ENCODE measurements around the gene RFX1.
"Not testable (repeated sequence)": the region's sequence is repeated elsewhere in the genome, so short reads cannot be mapped to it uniquely, and the experiment has no call there.

Gene RFX1

DNA sequence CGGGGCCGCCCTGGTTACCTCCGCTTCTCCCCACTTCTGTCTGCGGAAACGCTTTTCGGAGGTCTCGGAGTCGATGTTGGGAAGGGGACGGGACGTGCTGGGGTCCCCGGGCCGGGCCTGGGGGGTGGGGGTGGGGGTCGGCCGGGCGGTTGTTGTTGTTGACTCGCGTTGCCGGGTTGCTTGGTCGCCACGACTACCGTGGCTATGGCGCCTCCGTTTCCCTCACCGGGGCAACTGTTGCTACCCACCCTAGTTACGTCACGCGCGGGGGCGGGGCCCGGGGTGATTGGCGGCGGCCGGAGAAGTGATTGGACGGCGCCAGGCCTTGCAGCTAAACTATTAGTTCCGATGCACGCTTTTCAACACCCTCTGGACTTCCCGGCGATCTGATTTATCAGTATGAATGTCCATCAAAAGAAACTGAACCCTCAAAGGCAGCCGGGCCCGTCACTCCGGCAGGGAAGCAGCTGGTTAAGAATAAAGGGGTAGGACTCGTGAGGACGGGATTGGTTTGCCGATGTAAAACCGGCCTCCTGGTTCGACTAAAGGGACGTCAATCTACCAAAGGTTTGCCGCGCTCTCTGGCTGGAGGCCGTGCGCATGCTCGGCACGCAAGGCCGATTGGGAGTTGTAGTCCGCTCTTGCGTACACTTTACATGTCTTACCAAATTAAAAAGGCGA is at the start of gene RFX1:
Gene RFX1 (minus strand): TSS at position 236 of the 681 bp plus-strand sequence. CDS start 12,477 bp downstream, outside the sequence.
- Mint-ChIP-seq H3K4me3 (peak within 1 kb of the TSS; percentile 97), H3K36me3 (ENCODE audit: low read depth) (no peaks in the 10 kb centered on the region), H3K9me3 (no peaks in the 10 kb centered on the region), H3K27me3 (ENCODE audit: low read depth) (no peaks in the 10 kb centered on the region), H3K4me1 (ENCODE audit: low read depth) (peaks cover 35% of the 10 kb centered on the region), H3K27ac (peak within 1 kb of the TSS; percentile 100)

DNA sequence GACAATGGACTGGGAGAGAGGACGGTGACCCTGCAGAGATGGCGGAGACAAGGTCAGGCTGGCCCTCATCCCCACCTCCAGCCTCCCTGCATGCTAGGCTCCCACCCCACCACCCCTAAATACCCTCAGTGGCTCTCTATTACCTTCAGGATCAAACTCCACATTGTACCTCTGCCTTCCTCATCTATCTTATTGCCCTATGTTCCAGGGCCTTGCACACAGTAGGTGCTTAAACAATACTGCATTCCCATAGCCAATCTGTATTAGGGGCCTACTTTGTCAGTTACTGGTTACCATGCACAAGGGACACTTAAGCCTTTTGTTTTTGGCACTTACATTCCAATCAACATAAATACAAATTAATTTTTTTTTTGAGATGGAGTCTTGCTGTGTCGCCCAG is 49.3 kb upstream of the RFX1 start:
- Mint-ChIP-seq H3K9me3 (peaks cover 5% of the 10 kb centered on the region), H3K36me3 (ENCODE audit: low read depth) (peaks cover 24% of the 10 kb centered on the region), H3K4me1 (ENCODE audit: low read depth) (peaks cover 14% of the 10 kb centered on the region), H3K27ac (no peak overlapping the region), H3K4me3 (no peak overlapping the region), H3K27me3 (ENCODE audit: low read depth) (peaks cover 36% of the 10 kb centered on the region)

DNA sequence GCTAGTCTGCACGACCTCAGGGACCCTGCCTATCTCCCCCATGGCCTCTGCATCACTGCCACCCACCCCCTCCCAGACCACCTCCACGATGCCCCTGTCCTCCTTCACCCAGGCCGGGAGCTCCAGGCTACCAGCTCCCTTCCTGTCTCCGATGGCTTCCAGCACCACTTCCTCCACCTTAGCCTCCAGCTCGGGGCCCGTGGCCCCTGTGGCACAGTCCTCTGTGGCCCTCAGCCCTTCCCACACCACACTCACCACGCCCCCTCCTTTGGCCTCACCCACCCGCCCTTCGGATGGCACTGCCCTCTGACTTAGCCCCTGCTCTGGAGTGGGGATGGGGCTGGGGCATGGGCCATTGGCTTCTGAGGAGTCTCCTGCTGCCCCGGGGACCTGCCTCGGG is 48.6 kb upstream of the RFX1 start:
- H3K4me1 Mint-ChIP-seq (ENCODE audit: low read depth): peaks cover 16% of the 10 kb centered on the region
- peaks cover 30% of the 10 kb centered on the region for H3K27me3 Mint-ChIP-seq (ENCODE audit: low read depth)
- H3K9me3 Mint-ChIP-seq: peaks cover 5% of the 10 kb centered on the region
- H3K36me3 Mint-ChIP-seq (ENCODE audit: low read depth): peaks cover 28% of the 10 kb centered on the region
- H3K27ac Mint-ChIP-seq: no peak overlapping the region
- no peak overlapping the region for H3K4me3 Mint-ChIP-seq

GRCh38 chr19:14054099-14054498 is 48.0 kb upstream of the RFX1 start:
- Mint-ChIP-seq H3K36me3 (ENCODE audit: low read depth) (peaks cover 30% of the 10 kb centered on the region), H3K27me3 (ENCODE audit: low read depth) (peaks cover 23% of the 10 kb centered on the region), H3K27ac (peak overlapping the region; percentile 8), H3K4me3 (no peak overlapping the region), H3K9me3 (peaks cover 5% of the 10 kb centered on the region), H3K4me1 (ENCODE audit: low read depth) (peaks cover 16% of the 10 kb centered on the region)

DNA sequence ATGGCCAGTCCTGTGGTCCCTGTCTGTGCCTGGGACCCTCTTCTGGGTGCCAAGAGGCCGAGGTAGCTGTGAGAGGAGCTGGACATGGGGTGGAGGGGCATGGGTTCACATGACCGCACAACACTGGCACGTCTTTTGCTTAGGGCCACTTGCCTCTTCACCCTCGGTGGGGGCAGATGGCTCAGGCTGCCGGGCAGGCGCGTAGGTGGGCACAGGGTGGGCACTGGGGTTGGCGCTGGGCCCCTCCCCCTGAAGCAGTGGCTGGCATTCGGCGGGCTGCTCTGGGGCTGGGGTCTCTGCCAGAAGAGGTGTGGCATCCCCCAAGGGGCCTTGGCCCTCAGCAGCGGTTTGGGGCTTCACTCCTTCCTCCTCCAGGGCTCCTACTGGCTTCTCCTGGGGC is 47.4 kb upstream of the RFX1 start:
- peaks cover 5% of the 10 kb centered on the region for H3K9me3 Mint-ChIP-seq
- peaks cover 12% of the 10 kb centered on the region for H3K4me1 Mint-ChIP-seq (ENCODE audit: low read depth)
- peaks cover 34% of the 10 kb centered on the region for H3K36me3 Mint-ChIP-seq (ENCODE audit: low read depth)
- H3K27me3 Mint-ChIP-seq (ENCODE audit: low read depth): peaks cover 17% of the 10 kb centered on the region
- H3K27ac Mint-ChIP-seq: no peak overlapping the region
- no peak overlapping the region for H3K4me3 Mint-ChIP-seq

DNA sequence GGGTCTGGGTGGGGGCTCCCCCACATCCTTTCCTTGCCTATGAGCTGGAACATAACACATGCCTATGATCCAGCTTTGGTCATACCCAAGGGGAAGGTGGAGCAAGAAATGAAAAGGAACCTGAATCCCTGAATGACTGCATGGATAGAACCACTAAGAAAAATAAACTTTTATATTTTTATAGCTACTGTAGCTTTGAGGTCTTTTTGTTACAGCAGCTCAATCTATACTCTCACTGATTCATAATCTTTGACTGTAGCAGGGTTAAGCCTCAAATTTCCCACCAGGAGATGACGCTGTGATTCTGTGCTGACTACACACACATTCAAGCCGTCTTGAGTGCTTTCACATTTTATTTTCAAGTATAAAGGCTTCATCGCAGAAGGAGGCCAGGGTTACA is 46.9 kb upstream of the RFX1 start:
- Mint-ChIP-seq H3K9me3 (peaks cover 5% of the 10 kb centered on the region), H3K27ac (no peak overlapping the region), H3K4me3 (no peak overlapping the region), H3K36me3 (ENCODE audit: low read depth) (peaks cover 38% of the 10 kb centered on the region), H3K27me3 (ENCODE audit: low read depth) (peaks cover 13% of the 10 kb centered on the region), H3K4me1 (ENCODE audit: low read depth) (peaks cover 7% of the 10 kb centered on the region)

GRCh38 chr19:14052470-14052869 is 46.4 kb upstream of the RFX1 start:
- Mint-ChIP-seq H3K4me3 (no peak overlapping the region), H3K9me3 (peaks cover 5% of the 10 kb centered on the region), H3K4me1 (ENCODE audit: low read depth) (peaks cover 2% of the 10 kb centered on the region), H3K27me3 (ENCODE audit: low read depth) (peaks cover 8% of the 10 kb centered on the region), H3K27ac (no peak overlapping the region), H3K36me3 (ENCODE audit: low read depth) (peaks cover 38% of the 10 kb centered on the region)

- H3K4me1 Mint-ChIP-seq (ENCODE audit: low read depth): peaks cover 2% of the 10 kb centered on the region
- H3K9me3 Mint-ChIP-seq: peaks cover 5% of the 10 kb centered on the region
- H3K27ac Mint-ChIP-seq: no peak overlapping the region
- H3K27me3 Mint-ChIP-seq (ENCODE audit: low read depth): peaks cover 6% of the 10 kb centered on the region
- H3K36me3 Mint-ChIP-seq (ENCODE audit: low read depth): peaks cover 41% of the 10 kb centered on the region
- no peak overlapping the region for H3K4me3 Mint-ChIP-seq
These were observed 45.9 kb upstream of the RFX1 start for GRCh38 chr19:14051980-14052379.

DNA sequence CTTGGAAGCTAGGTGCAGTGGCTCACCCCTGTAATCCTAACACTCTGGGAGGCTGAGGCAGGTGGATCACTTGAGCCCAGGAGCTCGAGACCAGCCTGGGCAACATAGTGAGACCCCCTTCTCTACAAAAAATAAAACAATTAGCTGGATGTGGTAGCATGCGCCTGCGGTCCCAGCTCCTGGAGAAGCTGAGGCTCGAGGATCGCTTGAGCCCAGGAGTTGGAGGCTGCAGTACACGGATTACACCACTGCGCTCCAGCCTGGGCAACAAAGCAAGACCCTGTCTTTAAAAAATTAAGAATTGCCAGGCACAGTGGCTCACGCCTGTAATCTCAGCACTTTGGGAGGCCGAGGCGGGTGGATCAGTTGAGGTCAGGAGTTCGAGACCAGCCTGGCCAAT is 44.8 kb upstream of the RFX1 start:
- not testable (repeated sequence) for H3K27ac Mint-ChIP-seq; H3K27me3 Mint-ChIP-seq (ENCODE audit: low read depth); H3K9me3 Mint-ChIP-seq; H3K4me1 Mint-ChIP-seq (ENCODE audit: low read depth); H3K4me3 Mint-ChIP-seq
- H3K36me3 Mint-ChIP-seq (ENCODE audit: low read depth): peaks cover 47% of the 10 kb centered on the region

GRCh38 chr19:14050512-14050911 is 44.4 kb upstream of the RFX1 start:
- Mint-ChIP-seq H3K27ac (no peak overlapping the region), H3K4me3 (no peak overlapping the region), H3K36me3 (ENCODE audit: low read depth) (peaks cover 51% of the 10 kb centered on the region), H3K9me3 (peaks cover 5% of the 10 kb centered on the region), H3K27me3 (ENCODE audit: low read depth) (no peaks in the 10 kb centered on the region), H3K4me1 (ENCODE audit: low read depth) (peaks cover 2% of the 10 kb centered on the region)

- Mint-ChIP-seq H3K4me1 (ENCODE audit: low read depth) (peaks cover 2% of the 10 kb centered on the region), H3K4me3 (no peak overlapping the region), H3K27me3 (ENCODE audit: low read depth) (no peaks in the 10 kb centered on the region), H3K27ac (no peak overlapping the region), H3K36me3 (ENCODE audit: low read depth) (peaks cover 46% of the 10 kb centered on the region), H3K9me3 (peaks cover 5% of the 10 kb centered on the region)
These were observed 42.5 kb upstream of the RFX1 start for GRCh38 chr19:14048443-14049153.

- not testable (repeated sequence) for H3K27ac Mint-ChIP-seq; H3K9me3 Mint-ChIP-seq; H3K27me3 Mint-ChIP-seq (ENCODE audit: low read depth); H3K4me1 Mint-ChIP-seq (ENCODE audit: low read depth); H3K4me3 Mint-ChIP-seq
- peaks cover 49% of the 10 kb centered on the region for H3K36me3 Mint-ChIP-seq (ENCODE audit: low read depth)
These were observed 41.7 kb upstream of the RFX1 start for GRCh38 chr19:14047866-14048265.

- peaks cover 11% of the 10 kb centered on the region for H3K4me1 Mint-ChIP-seq (ENCODE audit: low read depth)
- H3K27ac Mint-ChIP-seq: peak overlapping the region; percentile 69
- not testable (repeated sequence) for H3K27me3 Mint-ChIP-seq (ENCODE audit: low read depth); H3K9me3 Mint-ChIP-seq; H3K4me3 Mint-ChIP-seq
- peaks cover 38% of the 10 kb centered on the region for H3K36me3 Mint-ChIP-seq (ENCODE audit: low read depth)
These were observed 36.8 kb upstream of the RFX1 start for GRCh38 chr19:14042659-14043608.

DNA sequence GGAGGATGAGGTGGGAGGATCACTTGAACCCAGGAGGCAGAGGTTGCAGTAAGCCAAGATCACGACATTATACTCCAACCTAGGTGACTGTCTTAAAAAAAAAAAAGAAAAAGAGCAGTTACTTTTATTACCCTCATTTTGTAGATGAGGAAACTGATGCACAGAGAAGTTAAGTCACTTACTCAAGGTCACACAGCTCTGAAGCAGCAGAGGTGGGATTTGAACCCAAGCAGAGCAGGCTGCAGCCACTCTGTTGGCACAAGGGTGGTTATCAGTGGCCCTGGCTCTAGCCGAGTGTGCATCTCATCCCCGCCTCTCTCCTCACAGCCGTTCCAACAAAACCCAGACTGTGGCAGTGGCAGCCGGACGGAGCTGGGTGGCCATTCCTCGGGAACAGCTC is 33.1 kb upstream of the RFX1 start:
- no peaks in the 10 kb centered on the region for H3K27me3 Mint-ChIP-seq (ENCODE audit: low read depth)
- no peaks in the 10 kb centered on the region for H3K9me3 Mint-ChIP-seq
- peaks cover 37% of the 10 kb centered on the region for H3K36me3 Mint-ChIP-seq (ENCODE audit: low read depth)
- H3K4me3 Mint-ChIP-seq: no peak overlapping the region
- H3K4me1 Mint-ChIP-seq (ENCODE audit: low read depth): peaks cover 15% of the 10 kb centered on the region
- no peak overlapping the region for H3K27ac Mint-ChIP-seq
